Pons (tissue), 1 donor: ENCODE results near the gene JAG1.

Experiments used
- DNase-seq: peaks from one replicate; pipeline ENCODE4 v3.0.0-alpha.2; 2016; ENCODE audit warnings: low spot score

Gene JAG1

GRCh38 chr20:10699489-10699888 lies 25.7 kb upstream of the JAG1 start:
- DNase-seq, result no peak

GRCh38 chr20:10696650-10697049 lies 22.9 kb upstream of the JAG1 start:
- no peak for DNase-seq

- DNase-seq, result no peak
These were observed 15.6 kb upstream of the JAG1 start for GRCh38 chr20:10689385-10689784.

GRCh38 chr20:10687895-10688294 lies 14.1 kb upstream of the JAG1 start:
- no peak for DNase-seq

GRCh38 chr20:10686356-10687133 lies 12.7 kb upstream of the JAG1 start:
- DNase-seq, result no peak

GRCh38 chr20:10683537-10683936 lies 9.7 kb upstream of the JAG1 start:
- no peak for DNase-seq

GRCh38 chr20:10682939-10683338 lies 9.1 kb upstream of the JAG1 start:
- no peak for DNase-seq

- DNase-seq, result no peak
These were observed 7.7 kb upstream of the JAG1 start for GRCh38 chr20:10681494-10681893.

- DNase-seq, result no peak
These were observed 6.8 kb upstream of the JAG1 start for GRCh38 chr20:10680571-10680970.

GRCh38 chr20:10679269-10679668 lies 5.5 kb upstream of the JAG1 start:
- DNase-seq, result no peak

- no peak for DNase-seq
These were observed 2.7 kb upstream of the JAG1 start for GRCh38 chr20:10676518-10676917.

- DNase-seq, result no peak
These were observed 1.6 kb upstream of the JAG1 start for GRCh38 chr20:10675450-10675848.

GRCh38 chr20:10674684-10675449 lies 1.1 kb upstream of the JAG1 start:
- DNase-seq, result no peak

GRCh38 chr20:10673176-10673841 lies 490 bp downstream of the JAG1 start:
- no peak for DNase-seq

GRCh38 chr20:10672624-10673127 lies 1.1 kb downstream of the JAG1 start:
- DNase-seq, result no peak

- no peak for DNase-seq
These were observed 1.7 kb downstream of the JAG1 start for GRCh38 chr20:10671919-10672623.

GRCh38 chr20:10671221-10671918 lies 2.4 kb downstream of the JAG1 start:
- peak; percentile 57 for DNase-seq

GRCh38 chr20:10670501-10671220 lies 3.1 kb downstream of the JAG1 start:
- no peak for DNase-seq

- no peak for DNase-seq
These were observed 3.9 kb downstream of the JAG1 start for GRCh38 chr20:10669843-10670446.

GRCh38 chr20:10668677-10669368 lies 5.0 kb downstream of the JAG1 start:
- no peak for DNase-seq
